DOHH2 (cell line): ENCODE results near the gene CDH4.

Experiments used
- CTCF ChIP-seq: fragments of 200-600 bp; sonication (generic); IDR thresholded peaks from one replicate; pipeline ENCODE4 v1.5.1; 2014; ENCODE audit warnings: antibody characterized with exemption, mild to moderate bottlenecking, low read depth, low read length; ENCODE audit not compliant: poor library complexity, severe bottlenecking
- EZH2phosphoT487 ChIP-seq: fragments of 200-600 bp; sonication (generic); IDR thresholded peaks from 2 replicates; pipeline ENCODE4 v1.6.1; 2017; ENCODE audit warnings: borderline replicate concordance, mild to moderate bottlenecking, antibody characterized with exemption, low read length, moderate library complexity, mixed read lengths

GRCh38 chr20:61895686-61896057 lies 643.6 kb downstream of the CDH4 start:
- TF ChIP-seq CTCF (no peak), EZH2phosphoT487 (no peak)
